Measurements from ENCODE around the gene S100A6.

Gene S100A6

GRCh38 chr1:153503766-153504165 lies 32.0 kb downstream of the S100A6 start:
- no peak for DNase-seq (ENCODE audit: low read depth in 2 of 2)

DNA sequence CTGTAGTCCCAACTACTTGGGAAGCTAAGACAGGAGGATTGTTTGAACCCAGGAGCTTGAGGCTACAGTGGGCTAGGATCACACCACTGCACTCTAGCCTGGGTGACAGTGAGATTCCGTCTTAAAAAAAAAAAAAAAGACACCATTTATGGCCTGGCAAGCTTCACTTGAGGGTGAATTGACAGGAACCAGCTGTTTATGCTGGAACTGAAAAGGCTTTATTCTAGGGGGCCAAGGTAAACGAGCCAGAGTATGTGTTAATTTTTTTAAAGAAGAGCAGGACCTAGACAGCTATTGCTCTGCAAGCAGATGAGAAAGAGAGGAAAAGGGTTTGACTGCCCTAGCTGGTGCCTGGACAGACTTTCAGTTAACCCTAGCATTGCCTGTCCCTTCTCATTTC lies 37.0 kb downstream of the S100A6 start:
- no peak for DNase-seq (ENCODE audit: low read depth in 2 of 2)

DNA sequence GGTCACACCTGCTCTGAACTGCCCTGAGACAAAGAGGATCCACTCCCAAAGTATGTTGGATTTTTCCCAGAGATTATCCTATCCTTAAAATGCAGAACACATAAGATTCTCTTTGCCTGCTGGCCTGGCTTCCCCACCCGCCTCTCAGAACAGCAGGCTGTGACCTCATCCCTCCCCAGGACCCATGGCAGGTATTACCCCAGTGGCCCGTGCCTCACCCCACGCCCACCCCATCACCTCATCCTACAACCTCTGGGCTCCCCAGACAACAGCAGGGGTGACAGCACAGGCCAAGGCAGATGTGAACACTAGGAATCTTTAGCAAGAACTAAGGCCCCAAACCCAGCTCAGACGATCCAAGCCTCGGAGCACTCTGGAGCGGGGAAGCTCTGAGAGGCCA lies 40.3 kb downstream of the S100A6 start:
- no peak for DNase-seq (ENCODE audit: low read depth in 2 of 2)

- no peak for DNase-seq (ENCODE audit: low read depth in 2 of 2)
These were observed 40.7 kb downstream of the S100A6 start for GRCh38 chr1:153494976-153495535.

DNA sequence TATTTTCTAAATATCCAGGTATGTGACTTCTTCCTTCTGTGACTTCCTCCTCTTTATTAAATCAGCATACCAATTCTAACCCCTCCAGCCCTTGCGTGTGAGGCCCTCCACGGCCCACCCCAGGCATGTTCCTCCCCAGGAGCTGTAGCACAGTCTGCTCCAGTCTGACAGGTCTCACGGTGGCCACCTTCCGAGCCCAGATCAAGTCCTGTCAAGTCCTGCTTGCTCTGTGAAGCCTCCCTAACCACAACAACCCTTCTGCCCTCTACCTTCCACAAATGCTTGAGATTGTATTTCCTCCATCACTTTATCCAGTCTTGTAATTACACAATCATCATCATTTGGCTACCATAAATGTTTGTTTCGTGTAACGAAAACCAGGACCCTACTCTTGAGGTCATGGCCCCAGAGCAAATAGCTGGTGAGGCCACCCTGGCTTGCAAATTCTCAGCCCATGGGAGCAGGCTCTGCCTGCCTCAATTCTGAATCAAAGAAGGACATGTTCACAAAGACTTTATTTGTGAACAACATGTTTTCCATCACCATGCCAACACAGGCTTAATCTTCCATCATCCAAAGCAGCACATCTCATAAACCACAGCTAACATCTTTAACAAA lies 42.3 kb downstream of the S100A6 start:
- DNase-seq (ENCODE audit: low read depth in 2 of 2), result no peak

DNA sequence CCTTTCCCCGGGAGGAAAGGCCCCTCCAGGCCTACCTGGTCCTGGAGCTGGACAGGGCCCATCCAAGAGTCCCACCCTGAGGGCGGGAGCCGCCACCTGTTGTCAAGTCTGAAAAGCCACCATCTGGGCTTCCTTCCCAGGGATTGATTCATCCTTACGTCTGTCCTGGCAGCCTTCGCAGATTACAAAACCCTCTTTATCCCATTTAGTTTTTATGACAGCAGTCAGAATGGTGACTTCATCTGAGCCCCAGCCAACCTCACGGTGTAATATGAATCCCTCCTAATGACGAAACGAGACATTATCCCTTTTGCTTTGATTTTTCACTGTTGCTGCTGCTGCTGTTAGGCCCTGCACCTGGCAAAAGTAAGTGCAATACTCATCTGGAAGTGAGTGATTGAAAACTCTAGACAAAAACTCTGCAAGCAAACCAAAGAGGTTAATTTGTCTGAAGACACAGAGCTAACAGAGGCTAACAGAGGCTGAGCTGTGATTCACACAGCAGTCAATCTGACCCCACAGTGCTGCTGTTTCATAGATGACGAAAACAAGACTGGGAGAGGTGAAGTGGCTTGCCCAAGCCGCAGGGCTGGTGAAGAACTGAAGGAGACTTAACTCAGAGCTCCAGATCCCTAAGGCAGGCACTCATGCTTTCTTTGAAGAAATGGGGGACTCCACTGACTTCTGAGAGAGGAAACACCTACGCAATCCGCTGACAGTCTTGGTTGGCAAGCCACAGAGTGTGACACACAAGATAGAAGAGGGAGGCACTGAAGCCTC lies 45.3 kb downstream of the S100A6 start:
- peak; percentile 64 to 67 for DNase-seq (ENCODE audit: low read depth in 2 of 2)

DNA sequence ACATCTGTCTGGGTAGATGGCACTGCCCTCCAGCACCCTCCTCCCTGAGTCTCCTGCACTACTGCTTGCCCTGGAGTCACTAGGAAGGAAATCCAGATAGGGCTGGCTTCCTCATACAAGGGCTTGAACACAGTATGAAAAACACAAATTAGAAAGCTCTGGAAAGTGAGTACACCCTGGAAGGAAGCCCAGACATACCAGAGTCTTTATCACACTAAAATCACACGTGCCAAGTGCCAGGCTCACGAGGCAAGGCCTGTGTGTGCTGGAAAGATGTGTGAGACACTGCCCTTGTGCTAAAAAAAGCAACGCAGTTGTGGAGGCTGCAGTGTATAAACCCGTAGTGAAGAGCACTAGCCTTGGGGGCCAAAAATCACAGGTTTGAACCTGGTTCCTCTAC lies 47.1 kb downstream of the S100A6 start:
- DNase-seq (ENCODE audit: low read depth in 2 of 2), result peak in 1 of 2 experiments; percentile 47

DNA sequence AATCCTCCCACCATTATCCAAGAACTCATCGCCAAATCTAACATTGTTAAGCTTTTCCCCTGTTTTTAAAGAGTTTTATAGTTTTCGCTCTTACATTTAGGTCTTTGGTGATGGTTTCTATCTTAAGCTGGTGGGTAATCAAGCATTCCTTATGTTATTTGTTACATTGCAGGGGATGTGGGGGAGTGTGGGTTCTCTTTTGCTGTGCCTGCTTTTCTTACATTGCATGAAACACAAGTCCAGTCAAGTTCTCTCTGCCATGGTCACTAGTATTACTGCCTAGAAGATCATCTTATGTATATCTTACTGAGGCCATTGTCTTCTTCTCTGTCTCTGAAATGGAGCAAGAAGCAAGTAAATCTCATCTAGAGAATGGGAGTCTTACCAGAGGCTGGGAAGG lies 48.1 kb downstream of the S100A6 start:
- no peak for DNase-seq (ENCODE audit: low read depth in 2 of 2)

DNA sequence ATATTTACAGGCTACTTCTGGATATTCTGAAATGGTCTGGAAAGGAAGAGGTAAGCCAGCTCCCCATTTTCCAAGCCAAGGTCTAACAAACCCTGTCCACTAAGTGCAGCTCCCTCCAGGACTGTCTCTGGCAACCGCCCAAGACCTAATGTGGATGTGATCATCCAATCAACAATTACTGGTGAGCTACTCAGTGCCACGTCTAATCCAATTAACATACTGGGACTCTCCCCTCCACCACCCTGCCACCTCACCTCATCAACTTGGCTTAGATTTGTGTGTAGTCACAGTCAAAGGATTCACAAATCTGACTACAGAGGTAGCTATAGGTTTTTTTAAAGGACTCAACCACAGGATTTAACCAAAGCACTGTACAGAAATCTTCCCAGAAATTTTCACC lies 49.9 kb downstream of the S100A6 start:
- no peak for DNase-seq (ENCODE audit: low read depth in 2 of 2)
